Hematopoietic multipotent progenitor cell (in vitro differentiated cells): ENCODE results near the gene PHACTR1. TPM values are rescaled to one million over a fixed set of nuclear protein-coding genes. Genes with fewer than 3 reads are reported as not detected.

ENCODE experiments used
- DNase-seq, 3 donors: peaks; one replicate each; pipeline ENCODE4 v3.0.0-alpha.2; 2011 to 2015; ENCODE audit warnings: low read depth in 2 of 3, low spot score in 2 of 3
- total RNA-seq: library from RNA; depleted of rRNA; stranded (reverse); fragments of >200 nt; gene quantifications from one replicate; pipeline ENCODE4 v1.2.3, GENCODE V29; 2012

The PHACTR1 gene
- total RNA-seq, 1 donor, result 34.2 TPM

DNA sequence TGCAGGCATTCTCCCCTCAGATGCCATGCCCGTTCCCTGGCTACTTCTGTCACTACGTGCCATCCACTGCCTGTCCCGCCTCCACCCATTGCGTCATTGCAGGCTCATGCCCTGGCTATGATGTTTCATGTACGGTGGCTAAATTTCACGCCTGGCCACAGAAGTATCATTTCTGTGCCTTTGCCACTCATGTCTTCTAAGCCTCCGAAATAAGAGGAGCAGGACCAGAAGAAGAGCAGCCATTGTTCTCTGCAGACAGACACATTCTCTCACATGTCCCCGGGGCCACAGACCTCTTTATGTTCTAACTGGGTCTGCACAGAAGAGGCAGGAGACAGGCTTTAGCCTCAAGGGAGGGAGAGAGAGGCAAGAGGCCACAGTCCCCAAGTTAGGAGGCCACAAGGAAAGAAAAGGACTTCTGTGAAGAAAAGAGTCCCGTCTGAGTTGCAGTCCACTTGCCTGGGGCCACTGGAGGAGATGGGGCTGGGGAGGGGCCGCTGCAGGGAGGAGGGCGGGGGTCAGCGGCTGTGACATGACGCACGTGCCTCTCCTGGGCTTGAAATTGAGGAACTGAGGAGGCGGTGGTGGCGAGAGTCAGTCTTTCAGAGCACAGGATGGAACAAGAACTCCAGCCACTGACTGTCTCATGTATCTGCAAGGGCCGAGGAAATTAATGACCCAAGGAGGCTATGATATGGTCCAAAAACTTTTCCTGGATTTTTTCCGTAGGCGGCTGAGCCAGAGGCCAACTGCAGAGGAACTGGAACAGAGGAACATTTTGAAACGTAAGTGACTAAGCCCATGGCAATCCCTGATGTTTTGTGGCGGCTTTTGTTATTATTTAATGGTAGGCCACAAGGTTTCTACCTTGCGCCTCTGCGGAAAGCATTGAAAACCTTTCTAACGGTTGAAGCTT, 555.8 kb downstream of the PHACTR1 start:
- peak in 2 of 3 donors; percentile 72 to 82 for DNase-seq

DNA sequence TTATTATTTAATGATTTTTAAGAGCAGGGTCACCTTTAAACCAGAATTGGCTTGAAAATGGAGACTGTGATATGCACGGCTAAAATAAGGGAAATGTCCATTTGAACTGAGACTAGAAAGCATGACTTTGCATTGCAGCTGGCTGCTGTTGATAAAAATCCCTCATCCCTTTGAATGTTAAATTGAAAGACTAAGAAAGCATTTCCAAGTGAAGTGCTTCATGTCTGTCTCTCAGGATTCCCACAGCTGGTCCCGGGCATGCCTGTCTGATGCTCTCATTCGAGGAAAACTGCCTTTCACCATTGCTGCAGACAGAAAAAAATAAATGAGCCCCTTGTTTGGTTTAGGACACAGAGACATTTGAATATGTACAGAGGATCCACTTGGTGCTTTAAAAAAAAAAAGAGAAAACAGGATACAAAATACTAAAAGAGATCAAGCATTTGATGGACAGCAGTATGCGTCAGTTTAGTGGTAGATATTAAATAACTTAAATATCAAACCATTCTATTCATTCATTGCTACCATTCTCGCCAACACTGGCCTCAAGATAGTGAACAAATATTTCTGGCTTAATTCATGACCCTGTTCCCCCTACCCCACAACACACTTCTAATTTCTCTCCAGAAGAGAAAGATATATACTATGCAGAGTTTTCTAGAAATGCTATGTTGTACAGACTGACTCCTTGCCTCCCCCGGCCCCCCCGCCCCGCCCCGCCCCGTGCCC, 556.8 kb downstream of the PHACTR1 start:
- no peak for DNase-seq

GRCh38 chr6:13273931-13274706, 557.6 kb downstream of the PHACTR1 start:
- peak; percentile 9 to 90 (median 86) for DNase-seq

GRCh38 chr6:13274707-13275434, 558.3 kb downstream of the PHACTR1 start:
- no peak for DNase-seq

DNA sequence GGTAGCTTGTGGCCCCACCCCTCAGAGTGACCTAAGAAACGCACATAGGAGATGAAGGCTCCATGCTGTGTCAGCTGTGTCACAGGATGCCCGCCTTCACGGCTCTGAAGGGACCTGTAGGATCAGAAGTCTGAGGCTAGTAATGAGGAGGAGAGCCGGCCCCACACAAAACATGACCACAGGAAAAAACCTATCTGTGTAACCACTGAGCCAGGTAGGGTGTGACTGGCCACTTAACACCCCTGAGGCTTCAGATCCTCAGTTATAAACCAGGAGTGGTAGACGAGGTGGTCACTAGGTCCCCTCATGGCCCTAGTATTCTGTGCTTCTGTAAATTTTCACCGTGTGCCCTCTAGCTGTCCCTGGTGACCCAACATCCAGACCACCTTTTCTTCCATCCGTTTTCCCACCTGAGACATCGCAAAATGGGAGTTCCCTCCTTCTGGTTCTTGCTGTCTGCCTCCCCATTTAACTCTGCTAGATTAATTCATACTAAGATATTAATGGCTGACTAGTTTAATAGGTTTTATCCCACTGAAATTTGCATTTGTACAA, 558.9 kb downstream of the PHACTR1 start:
- no peak for DNase-seq

DNA sequence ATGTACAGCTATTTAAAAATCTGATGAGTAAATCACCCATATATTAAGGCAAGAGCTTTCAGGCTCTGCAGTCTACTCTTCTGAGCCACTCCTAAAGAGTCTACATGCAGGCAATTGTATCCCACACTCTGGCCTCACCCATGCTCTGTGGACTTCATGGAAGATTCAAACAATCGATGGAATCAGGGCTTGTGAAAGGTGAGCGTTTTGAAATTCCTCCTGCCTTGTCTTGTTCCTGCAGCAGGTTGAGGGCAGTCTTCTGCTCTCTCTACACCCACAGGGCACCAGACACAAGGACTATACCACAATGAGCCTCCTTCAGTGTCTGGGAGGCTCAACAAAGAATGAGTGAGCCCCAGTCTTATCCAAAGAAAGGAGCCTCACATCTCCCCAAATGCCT, 560.7 kb downstream of the PHACTR1 start:
- DNase-seq, result no peak

GRCh38 chr6:13278164-13278563, 561.6 kb downstream of the PHACTR1 start:
- DNase-seq, result peak in 1 of 3 donors; percentile 63

GRCh38 chr6:13278991-13279390, 562.4 kb downstream of the PHACTR1 start:
- no peak for DNase-seq

DNA sequence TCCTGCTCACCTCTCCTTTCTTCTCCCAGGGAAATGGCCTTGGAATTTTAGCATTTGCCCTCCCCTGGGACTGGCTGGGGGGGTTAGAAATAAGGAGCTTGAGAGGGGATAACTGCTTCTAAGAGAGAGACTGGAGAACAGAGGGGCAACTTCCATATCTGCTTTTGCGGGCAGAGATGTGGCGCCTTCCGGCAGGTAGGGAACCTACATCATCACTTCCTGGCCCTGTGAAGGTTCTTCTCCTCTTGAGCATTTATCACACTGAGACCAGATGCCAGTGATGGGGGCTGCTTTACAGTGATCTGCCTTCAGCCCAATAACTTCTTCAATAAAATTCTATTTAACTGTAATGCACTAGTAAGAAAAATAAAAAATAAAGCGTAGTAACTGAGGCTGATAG, 563.7 kb downstream of the PHACTR1 start:
- DNase-seq, result peak in 2 of 3 donors; percentile 69 to 88

DNA sequence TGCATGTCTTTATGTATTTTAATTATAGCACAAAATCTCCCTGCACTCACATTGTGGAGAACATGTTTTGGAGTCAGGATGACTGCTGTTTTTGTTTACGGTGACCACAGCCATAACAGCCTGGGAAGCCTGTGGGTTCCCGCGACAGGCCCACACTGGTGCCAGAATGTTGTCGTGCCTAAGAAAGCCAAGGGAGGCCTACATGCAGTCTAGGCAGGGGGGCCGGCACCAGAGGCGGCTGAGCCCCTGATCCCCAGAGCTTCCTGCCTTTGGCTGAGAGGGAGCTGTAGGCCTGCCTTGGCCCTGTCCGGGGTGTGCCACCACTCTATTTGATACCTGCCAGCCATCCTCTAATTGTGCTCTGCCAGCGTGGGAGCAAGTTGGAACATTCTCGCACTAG, 565.1 kb downstream of the PHACTR1 start:
- no peak for DNase-seq

DNA sequence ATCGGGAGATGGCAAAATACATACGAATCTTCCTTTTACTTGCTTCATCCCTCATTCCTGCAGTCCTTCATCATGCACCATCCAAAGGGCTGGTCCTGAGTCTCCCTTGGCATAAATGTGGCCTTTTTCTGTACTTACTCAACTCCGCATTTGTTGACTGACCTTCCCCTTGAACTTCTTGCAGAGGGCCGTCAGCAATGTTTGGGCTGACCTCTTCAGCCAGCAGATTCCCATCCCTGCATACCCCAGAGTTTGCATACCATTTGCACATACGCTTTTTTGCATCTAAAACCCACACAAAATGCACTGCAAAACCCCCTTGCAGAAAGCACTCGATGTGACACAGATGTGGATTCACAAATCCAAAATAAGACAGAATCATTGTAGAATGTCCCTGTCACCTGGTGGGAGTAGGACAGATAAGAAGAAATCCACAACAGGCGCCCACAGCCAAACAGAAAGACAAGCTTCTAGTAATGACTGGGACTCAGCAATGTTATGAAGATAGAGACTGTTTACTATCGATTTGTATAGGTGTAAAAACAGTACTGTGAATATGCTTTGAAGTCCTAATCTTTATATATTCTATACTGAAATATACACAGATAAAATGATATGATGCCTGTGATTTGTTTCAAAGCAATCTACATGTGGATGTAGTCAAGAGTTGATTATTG, 566.0 kb downstream of the PHACTR1 start:
- DNase-seq, result no peak

- no peak for DNase-seq
These were observed 566.8 kb downstream of the PHACTR1 start for GRCh38 chr6:13283331-13283730.

DNA sequence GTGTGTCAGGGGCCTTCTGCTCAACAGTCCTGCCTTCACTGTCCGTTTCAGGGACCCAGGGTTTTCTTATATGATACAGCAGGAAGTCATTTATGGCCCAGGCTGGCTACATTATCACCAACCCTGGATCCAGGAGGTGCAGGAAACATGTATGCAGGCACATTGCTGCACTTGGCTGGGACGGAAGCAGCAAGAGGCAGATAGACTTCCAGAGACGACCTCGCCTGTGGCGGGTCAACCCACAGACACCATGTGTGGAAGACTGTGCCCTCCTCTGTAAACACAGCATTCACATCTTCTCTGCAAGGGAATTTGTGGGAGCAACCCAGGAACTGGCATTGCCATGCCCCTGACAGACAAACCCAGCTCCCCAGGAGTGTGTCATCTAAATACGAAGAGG, 568.1 kb downstream of the PHACTR1 start:
- no peak for DNase-seq

GRCh38 chr6:13285705-13286104, 569.1 kb downstream of the PHACTR1 start:
- DNase-seq, result no peak

- DNase-seq, result no peak
These were observed 569.6 kb downstream of the PHACTR1 start for GRCh38 chr6:13286181-13286580.

DNA sequence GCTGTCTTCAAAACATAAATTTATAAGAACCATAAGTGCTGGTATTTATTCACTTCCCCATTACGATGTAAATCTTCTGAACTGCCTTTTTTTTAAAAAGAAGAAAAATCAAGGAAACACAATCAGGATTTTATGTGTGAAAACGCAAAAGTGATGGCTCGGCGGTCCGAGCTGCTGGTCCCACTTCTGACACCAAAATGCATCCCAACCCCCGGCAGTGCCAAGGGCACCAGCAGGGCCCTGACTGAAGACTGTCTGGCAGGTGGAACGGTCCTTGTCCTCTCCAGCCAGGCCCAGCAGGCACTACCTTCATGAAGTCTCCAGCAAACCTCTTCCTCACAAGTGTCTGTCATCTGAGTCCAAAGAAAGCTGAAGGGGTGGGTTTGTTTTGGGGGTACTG, 570.5 kb downstream of the PHACTR1 start:
- DNase-seq, result no peak

DNA sequence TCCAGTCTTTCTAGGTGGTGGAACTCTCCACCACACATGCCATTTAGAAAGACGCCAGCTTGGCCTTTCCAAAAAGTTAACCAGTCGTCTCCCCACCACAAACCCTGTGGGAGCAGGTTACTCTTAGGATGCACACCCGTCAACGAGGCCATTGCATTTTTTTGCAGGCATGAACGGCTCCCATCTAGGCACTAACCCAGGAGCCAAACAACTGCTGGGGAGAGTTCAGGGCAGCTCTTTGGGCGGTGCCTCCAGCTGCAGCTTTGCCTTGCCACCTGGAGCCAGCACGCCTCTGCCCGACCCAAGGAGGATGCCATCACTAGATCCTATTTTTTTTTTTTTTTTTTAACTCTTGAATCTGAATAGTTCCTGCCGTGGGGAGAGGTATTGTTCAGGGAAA, 571.9 kb downstream of the PHACTR1 start:
- no peak for DNase-seq

GRCh38 chr6:13288969-13289391, 572.4 kb downstream of the PHACTR1 start:
- no peak for DNase-seq

DNA sequence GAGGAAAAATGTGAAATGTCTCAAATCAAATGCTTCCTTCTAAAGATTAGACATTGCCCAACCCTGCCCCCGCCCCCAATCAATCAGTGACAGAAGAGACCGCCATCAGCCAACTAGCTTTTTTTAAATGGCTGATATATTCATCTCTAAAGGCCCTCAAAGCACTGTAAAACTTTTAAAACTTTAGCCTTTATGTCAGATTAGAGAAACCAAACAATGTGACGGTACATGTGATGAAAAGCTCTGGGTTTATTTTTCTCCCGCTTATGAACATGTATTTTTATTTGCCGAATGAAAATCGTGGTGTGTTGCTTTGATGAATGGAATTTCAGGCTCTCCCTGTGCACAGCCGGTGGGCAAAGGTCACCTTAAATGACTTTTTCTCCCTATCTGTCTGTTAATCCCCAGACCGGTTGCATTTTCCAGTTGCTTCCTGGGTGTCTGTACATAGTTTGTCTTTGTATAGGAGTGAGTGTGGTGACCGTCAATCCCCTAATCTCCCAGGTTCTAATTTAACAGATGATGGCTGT, 573.3 kb downstream of the PHACTR1 start:
- no peak for DNase-seq
